DMS114 treated with DMSO at 0.1 percent for 48 hours (cell line): ENCODE measurements around the gene ZGPAT.
"Not testable (repeated sequence)": the region's sequence is repeated elsewhere in the genome, so short reads cannot be mapped to it uniquely, and the experiment has no call there.

ENCODE experiments used
- DNase-seq: peaks from one replicate; lab custom pipeline; 2025; ENCODE audit not compliant: unreplicated experiment; lab: John Stamatoyannopoulos, UW

ZGPAT gene

DNA sequence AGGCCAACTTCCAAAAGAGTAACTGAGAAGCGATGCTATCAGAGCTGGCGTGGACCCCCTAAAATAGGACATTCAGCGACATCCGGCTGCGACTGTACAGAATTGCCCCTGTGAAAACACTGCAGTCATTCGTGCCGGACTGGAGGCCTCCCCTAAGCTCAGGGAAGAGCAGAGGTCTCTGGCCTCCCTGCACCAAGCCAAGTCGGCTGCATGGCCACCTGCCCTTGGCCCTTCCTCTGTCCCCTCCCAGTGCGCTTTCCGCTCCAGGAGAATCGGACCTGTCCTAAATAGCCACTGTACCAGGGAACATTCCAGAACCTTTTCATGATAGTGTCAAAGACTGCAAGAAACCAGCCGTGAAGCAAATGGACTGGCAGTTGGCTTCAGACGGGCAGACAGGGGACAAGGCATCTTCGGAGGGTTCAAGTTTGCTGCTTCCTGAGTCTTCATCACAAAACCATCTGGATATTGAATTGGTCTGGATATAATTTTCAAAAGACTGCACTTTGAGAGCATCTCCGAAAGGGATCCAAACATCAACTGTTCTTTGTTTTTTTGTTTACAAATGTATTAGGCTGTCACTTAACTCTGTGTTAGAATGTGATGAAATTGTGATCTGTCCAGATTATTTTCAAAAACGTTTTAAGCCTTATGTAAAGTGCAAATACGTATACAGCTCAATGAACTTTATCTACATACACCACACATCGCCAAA lies 48.3 kb downstream of the ZGPAT start:
- no peak for DNase-seq

DNA sequence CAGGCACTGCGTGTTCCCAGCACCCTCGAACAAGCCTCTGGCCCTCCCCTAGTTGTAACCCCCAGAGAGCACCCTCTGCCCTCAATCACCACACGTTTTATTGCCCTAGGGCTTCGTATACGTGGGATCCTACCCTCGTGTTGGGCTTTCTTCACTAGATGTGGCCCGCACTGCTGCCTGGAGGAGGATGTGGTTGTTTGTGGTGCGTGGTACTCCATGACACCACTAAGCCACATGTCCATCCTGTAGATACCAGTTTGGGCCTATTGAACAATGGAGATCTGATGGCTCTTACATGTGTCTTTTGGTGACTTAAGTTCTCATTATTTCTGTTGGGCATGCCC lies 48.8 kb downstream of the ZGPAT start:
- DNase-seq: no peak

DNA sequence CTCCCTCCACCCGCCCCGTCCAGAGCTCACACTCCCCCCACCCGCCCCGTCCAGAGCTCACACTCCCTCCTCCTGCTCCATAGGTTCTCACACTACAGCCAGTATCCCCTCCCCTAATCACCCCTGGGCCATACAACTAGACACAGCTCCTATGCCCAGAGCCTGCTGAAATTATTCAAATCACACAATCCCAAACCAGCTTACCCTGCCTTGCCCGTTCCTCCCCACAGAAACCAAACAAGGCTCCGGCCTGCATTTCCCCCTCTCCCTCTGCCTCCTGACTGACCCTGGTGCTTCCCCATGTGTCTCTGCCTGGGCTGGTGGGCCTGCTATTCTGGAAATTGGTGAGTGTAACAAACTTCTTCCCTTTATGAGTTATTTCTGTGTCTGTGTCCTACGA lies 50.3 kb downstream of the ZGPAT start:
- no peak for DNase-seq

DNA sequence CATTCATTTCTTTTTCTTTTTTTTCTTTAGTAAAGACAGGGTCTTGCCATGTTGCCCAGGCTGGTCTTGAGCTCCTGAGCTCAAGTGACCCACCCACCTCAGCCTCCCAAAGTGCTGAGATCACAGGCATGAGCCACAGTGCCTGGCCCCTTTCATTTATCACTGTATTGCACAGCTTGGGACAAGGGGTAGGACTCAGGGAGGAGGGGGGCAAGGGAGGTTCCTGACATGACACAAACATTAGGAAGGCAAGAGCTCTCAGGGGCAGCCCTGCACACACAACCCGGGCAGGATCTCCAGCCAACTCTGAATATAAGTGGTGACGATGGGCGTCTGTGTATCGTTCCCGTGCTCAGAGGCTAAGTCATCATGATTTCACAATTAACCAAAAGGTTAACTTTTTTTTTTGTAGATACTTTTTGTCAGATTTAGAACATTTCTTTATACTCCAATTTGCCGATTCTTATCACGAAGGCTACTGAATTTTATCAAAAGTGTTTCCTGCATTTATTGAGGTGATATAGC lies 51.6 kb downstream of the ZGPAT start:
- no peak for DNase-seq

DNA sequence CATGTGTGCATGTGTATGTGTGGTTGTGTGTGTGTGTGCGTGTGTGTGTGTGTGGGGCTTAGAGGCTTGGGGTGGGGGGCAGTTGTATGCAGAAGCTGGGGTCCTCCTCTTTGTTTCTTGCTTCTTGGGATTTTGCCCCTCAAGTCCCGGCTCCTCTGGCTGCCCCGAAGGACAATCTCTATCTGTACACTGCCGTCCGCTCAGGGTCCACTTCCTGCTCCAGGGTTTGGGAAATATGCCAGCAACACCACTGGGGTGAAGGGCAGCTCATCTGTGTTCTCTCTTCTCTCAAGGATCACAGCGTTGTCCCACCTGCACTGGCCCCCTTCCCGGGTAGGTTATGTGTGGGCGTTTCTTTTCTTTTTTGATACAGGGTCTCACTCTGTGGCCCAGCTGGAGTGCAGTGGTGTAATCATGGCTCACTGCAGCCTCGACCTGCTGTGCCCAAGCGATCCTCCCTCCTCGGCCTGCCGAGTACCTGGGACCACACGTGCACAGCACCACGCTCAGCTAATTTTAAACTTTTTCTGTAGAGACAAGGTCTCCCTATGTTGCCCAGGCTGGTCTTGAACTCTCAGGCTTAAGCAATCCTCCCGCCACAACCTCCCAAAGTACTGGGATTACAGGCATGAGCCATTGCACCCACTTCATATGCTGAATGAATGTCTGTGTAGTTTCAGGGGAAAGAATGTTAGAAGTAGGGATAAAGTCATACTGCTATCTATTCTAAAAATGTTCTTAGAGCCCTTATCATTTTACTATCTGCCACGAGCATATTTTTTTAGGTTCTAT lies 57.4 kb downstream of the ZGPAT start:
- DNase-seq: no peak

DNA sequence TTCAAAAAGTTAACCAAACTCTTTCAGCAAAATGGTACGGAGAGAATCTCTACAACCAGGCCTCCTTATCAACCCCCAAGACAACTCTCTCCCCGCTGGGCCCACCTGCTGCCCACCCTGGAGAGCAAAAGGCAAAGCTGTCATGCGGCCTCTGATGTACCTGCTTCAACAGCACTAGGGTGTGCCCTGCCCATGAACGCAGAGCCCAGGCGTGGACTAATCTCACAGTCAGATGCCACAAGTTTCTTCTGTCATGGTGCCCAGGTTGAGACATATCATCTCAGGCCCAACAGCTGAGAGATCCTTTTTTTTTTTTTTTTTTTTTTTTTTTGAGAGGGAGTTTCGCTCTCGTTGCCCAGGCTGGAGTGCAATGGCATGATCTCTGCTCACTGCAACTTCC lies 58.1 kb downstream of the ZGPAT start:
- DNase-seq: no peak

DNA sequence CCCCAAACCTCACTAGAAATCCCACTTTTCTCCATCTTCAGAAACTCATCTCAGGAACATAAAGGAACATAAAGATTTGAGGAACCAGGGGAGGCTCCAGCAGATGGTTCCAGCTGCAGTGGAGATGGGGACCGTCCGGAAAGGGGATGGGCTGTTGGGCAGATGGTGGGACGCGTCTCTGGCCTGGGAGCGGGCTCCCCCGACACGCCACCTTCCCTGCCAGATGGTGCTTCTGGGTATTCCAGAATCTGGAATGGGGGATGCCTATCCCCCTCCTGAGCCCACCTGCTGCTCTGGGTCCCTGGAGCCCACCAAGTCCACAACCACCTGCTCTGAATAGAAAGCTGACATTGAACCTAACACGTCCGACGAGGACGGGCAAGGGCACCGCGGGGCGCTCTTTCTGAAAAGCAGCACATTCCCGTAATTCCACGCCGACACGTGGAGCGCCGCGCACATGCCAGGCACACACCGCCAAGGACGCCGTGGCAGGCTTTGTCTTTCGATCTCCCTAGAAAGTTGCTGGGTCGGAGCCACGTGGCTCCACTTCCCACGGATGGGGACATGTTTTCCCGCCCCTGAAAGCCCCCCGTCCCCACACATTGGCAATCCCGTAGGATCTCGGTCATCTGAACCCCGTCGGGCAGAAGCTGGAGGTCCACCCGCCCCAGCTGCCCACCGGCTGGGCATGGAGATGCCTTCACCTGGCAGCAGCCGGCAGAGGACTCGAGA lies 59.0 kb downstream of the ZGPAT start:
- no peak for DNase-seq

DNA sequence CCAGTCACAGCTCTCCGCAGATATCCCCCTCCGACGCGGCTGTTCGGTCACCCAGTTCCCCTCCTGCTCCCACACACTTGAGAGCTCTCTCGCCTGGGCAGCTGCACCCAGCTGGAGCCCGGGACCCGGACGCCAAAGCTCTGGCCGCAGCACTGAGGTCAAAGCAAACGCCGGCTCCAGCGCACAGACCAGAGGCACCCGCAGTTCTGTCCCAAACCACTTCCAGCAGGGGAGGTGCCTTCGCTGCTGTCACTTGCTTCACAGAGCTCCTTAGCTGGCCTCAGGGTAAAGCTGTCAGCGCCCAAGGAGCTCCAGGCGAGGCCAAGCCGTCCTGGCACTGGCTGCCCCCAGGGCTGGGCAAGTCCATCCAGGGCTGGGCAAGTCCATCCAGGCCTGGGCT lies 59.6 kb downstream of the ZGPAT start:
- DNase-seq: no peak

DNA sequence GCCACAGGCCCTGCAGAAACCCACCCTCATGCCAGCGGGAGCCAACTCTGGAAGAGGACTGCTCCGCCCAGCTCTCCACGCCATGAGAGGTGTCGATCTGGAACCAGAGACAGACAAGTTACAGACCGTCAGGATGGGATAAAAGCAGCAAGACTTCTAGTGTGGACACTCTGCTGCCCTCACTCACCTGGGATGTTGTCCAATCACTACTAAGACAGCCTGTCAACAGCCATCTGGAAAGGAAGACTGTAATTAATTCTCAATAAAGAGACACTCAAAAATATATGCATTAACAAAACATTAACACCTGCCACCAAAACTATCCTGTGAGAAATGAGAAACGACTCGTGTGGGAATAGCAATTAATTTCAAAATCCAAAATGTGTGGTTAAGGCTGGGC lies 60.0 kb downstream of the ZGPAT start:
- DNase-seq: no peak

DNA sequence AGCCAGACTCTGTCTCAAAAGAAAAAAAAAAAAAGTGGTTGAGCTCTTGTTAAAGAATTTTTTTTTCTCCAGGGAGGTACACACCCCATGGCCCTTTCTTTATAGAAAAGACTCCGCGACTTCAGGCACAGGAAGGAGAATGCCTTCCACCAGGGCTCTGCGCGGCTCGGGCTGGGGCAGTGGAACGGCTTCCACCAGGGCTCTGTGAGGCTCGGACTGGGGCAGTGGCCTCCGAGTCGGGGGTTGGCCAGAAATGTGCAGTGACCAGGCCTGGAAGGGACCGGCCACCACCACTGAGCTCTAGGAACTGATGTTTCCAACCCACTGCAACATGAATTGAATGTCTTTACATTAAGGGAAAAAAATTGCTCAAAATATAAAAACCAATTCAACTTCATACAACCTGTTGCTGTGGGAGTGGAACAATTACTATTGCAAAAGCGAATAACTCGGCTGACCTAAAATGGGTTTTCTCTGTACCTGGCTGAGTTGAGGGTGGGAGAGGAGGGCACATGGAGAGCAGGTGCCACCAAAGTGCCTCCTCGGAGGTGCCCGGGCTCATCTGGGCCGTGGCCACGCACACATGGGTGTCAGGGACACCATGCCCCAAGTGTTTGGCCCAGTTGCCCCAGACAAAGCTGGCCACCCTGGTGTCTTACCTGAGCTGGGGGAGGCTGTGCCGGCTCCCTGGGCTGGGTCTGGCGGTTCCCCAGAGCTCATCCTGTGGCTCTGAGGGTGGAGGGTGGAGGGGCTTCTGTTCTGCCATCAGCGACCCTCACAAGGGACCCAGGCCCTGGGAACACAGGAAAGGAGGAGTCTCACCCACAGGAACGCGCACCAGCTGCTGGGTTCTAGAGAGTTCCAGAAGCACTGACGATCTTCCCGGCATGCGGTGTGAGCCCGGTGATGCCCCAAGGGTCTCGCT lies 61.0 kb downstream of the ZGPAT start:
- no peak for DNase-seq

DNA sequence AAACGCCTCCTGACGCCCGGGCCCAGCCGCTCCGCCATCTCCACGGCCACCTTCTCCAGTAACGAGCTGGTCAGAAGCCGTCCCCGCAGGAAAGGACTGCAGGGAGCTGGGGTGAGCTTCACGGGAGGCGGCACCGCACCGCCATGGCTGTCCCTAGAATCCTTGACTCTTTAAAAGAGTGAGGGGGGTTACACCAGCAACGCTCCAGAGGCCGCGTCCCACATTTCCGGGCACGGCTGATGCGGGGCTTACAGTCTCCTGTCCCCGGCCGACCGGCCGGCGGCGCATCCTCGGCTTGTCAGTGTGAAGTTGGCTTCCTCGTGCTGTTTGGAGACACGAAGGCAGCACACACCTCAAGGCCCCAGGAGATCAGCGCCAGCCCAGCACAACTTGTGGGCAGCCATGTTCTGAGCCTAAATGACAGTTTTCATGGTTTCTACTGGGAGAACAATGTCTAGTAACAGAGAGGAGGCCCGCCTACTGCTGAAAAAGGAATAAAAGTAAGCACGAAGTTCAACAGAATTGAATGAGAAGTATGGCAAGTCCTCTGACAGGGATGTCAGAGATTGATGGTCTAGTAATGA lies 62.1 kb downstream of the ZGPAT start:
- DNase-seq: no peak

DNA sequence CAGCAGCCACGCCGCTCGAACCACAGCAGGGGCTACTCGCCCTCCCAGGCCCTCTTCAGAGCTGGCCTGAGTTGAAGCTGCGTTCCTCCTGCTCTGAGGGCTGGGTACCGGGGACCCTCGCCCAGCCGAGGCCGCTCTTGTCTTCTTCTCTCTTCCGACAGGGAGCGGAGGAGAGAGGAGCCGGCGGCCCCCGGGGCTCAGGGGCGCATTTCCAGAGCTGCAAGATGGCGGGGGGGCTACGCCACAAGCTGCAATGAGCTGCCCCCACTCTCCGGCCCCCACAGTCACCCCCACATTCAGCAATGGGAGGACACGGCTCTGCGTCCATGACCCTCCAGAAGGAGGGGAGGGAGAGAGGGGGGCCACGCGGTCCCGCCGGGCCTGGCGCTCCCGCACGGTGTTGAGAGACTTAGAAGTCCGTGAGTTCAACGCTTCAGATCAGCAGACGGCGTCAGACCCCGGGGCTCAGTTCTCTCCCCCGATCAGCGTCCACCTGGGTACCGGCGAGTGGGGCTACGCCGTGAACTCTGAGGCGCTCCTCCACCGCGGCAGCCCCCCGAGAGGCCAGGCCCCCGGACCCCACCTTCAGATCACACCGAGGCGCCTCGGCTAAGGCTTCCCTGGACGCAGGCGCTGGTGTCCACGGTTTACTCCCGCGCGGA lies 63.3 kb downstream of the ZGPAT start:
- no peak for DNase-seq

DNA sequence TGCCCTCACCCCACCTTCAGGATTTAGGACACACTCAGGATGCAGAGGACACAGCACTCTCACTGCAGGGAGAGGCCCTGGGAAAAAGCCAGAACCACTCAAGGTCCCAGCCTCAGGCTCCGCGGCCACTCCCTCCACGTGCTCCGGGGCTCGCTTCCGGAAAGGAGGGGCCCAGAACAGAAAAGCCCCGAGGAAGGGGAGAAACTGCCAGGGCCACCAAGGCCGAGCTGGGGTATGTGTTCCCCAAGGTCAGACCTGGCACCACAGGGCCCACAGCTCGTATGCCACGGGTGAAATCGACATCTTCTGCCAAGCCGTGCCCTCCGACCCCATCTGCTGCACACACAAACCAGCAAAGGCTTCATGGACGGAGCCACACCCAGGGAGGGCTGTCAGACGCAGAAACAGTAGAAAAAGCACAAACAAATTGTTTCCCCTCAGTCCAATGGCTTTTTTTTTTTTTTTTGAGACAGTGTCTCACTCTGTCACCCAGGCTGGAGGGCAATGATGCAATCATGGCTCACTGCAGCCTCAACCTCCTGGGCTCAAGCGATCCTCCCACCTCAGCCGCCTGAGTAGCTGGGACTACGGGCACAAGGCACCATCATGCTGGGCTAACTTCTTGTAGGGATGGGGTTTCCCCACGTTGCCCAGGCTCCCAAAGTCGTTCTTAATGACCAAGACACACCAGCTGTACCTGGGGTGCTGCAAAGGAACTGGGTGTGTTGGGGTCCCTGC lies 65.1 kb downstream of the ZGPAT start:
- no peak for DNase-seq

DNA sequence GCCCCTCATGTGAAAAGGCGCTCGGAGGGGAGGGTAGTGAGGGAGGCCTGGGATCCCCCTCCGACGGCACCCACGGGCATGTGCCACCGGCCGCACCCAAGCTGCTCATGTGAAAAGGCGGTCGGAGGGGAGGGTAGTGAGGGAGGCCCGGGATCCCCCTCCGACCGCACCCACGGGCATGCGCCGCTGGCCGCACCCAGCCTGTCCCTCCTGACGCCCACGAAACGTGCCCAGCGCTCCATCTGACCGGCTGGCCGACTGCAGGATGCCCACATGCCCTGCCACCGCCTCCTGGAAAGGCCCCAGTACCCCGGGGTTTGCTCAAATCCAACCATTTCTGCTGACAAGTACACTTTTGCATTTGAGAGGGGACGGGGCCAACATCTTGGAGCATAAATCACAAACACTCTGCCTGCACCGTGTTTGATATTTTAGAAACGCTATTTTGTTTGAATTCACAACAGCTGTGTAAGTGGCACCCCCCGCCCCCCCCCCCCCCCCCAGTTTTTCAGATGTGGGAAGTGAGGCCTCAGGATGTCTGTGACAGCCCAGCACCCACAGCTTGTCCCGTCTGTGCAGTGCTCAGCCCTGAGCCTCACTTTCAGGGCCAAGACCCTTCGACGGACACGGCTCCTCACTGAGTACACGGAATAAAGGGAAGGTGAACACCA lies 65.9 kb downstream of the ZGPAT start:
- DNase-seq: no peak

DNA sequence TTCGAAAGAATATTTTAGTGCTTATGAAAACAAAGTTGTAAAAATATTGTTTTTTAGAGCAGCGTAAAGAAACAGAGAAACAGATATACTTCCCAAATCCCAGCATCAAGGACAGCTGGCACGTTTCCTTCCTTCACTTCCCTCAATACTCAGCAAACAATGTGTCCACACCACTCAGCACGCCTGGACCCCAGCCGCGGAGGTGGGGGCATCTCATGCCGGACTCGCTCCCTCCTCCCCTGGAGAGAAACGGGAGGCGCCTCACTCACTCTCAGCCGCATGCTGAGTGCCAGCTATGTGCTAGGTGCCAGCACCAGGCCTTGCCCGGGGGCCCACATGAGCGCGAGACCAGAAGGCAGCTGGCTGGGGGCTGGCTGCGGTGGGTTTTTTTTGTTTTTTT lies 66.5 kb downstream of the ZGPAT start:
- no peak for DNase-seq

DNA sequence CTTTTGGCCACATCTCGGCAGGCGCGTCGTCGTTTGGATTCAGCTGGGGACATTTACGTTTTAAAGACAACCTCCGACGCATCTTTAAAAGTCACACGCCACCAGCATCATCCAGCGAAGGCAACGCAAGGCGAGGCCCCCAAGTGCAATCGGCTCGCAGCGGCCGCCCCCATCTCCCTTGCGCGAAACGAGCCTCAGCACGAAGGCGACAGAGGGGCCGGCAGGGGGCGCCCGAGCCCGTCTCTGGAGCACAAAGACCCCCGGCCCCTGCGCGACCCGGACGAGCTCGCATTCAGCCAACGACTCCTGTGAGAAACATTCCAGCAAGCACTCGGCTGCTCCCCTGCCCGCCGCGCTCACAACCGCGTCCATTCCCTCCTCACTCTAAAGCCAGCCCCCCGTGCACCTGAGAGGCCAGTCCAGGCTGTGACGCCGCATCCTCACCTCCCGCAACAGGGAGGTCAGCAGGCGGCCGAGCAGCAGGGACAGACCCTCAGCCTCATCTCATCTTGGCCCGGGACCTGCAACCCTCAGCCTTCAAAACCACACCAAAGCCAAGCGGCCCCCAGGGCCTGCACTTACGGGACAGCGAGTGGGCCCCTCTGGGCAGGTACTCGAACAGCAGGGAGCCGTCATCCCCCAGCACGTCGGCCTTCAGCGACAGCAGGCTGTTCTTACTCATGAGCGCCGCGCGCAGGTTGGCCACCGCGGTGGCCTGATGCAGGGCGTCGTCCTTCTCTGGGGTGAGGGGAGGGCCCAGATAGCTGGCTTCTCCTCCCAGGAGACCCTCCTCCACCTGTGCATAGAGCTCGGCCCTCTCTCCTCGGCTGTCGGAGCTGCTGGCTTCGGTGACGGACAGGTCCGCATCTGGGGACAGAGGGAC lies 67.5 kb downstream of the ZGPAT start:
- no peak for DNase-seq

DNA sequence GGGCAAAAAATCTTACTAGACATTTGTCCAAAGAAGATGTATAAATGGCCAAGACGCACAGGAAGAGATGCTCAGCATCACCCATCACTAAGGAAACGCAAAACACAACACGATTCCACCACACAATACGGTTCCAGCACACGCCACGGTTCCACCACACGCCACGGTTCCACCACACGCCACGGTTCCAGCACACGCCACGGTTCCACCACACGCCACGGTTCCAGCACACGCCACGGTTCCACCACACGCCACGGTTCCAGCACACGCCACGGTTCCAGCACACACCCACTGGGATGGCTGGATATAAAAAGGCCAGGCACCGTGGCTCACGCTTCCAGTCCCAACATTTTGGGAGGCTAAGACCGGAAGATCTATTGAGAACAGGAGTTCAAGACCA lies 69.0 kb downstream of the ZGPAT start:
- DNase-seq: not testable (repeated sequence)

DNA sequence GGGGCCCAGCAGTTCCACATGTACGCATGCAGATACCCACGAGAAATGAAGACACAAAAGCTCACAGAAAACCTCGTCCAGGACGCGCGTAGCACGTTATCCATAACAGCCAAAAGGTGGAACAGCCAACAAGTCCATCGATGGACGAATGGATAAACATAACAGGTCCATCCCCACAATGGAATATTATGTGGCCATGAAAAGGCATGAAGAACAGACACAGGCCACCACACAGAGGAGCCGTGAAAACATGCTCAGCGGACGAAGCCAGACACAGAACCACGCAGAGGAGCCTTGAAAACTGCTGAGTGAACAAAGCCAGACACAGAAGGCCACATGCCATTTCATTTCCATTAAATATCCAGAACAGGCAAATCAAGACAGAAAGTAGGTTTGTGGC lies 69.8 kb downstream of the ZGPAT start:
- no peak for DNase-seq
